GM19452 (cell line): Measurements from ENCODE around the gene STRN4.

ENCODE experiments used
- ATAC-seq: cut with Tn5 transposase; IDR thresholded peaks from one replicate; pipeline ENCODE4 v1.9.1; 2021; ENCODE audit not compliant: unreplicated experiment

STRN4 gene

DNA sequence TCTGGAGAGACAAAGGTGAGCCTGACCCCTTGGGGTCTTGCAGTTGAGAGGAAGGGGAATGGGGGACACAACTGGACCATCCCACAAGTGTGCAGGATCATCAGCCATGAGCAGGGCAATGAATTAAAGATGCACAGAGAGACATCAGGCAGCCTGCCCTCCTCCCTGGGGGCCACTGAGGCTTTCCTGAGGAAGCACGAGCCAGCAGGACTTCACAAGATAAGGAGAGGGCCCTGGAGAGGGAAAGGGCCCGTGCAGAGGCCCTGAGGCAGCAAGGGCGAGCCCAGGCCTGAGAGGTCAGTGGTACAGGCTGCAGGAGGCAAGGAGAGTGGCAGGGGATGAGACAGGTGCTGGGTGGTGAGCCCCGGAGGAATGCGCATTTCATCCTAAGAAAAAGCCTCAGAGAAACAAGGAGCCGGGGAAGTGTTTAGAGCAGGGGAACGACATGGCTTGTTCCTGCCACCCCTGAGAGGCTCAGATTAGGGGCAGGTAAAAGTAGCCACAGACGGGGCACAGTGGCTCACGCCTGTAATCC, 20.3 kb downstream of the STRN4 start:
- ATAC-seq = no peak

DNA sequence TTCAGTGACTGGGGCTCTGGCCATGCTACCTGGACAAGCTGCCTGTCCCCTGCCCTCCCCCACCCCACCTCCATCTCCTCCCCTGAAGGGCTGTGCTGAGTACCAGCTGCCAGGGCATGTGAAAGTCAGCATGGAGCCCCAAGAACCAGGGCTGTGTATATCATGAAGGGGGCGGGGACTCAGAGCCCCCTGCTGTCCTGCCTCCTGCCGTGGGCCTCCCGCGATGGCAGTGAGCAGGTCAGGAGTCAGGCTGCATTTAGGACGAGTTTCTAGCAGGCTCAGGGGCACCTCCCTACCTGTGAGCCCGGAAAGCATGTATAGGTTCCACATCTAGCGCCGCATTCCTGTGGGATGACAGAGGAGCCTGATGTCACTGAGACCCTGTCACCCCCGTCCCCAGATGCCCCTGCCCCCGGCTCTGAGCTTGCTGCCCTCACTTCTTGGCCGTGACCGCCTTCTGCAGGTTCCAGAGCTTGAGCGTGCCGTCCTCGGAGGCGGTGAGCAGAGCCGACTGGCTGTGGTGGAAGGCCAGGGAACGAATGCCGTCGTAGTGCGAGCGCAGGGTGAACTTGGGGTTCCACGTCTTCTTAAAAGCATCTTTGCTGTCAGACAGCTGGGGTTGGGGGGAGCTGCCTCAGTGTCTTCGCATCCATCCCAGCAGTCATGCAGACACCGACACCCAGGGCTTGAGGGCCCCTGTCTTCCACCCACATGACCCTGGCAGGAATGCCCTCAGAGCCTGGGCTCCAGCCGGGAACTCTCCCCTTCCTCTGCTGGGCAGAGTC, 21.0 kb downstream of the STRN4 start:
- ATAC-seq = no peak

DNA sequence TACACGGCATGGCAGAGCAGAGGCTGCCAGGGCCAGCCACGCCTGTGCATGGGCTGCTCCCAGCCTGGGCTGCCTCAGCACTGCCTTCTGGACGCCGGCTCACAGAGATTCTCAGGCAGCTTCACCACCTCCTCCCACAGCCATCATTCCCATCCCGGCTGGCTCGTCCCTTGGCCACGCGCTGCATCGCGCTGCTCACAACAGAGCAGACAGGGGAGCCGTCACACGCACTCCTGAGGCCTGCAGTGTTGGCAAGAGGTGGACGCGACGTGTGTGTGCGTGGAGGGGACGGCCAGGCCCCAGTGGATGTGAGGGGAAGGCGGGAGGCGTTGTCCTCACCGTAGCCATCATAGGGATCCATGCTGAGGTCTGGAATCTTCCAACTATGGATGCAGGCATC, 21.8 kb downstream of the STRN4 start:
- ATAC-seq = no peak

DNA sequence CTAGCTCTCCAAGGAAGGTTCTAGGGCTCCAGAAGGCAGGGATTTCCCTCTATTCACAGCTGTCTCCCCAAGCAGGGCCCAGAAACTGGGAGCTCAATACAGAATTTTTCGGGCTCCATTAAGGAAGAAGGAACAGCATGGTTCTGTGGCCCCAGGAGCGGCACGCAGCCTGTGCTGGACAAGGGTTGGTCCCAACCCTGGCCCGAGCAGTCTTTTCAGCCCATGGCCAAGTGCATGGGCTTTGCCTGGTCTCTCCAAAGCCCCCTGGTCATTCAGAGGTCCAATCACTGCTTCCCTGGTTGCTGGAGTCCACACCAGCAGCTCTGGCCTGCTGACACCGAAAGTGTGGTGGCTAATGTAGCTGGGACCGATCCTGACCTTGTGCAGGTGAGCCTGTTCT, 22.8 kb downstream of the STRN4 start:
- ATAC-seq = no peak

DNA sequence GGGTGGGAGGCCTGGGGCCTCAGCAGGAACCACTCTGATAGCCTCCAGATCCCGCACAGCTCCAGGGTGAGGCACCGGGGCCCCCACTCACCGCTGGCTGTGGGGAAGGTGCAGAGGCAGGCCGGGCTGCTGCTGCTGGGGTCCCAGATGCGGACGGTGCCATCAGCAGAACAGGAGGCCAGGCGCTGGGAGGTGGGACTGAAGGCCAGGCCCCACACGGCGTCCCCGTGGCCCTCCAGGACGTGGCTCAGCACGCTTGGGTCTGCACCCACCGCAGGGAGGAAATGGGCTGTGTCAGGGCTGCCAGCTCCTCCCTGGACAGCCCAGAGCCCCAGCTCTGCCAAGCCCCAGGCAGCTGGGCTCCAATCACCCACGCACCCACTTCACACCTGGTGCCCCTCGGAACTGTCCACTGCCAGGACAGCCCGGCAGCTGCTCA, 23.2 kb downstream of the STRN4 start:
- no peak for ATAC-seq

DNA sequence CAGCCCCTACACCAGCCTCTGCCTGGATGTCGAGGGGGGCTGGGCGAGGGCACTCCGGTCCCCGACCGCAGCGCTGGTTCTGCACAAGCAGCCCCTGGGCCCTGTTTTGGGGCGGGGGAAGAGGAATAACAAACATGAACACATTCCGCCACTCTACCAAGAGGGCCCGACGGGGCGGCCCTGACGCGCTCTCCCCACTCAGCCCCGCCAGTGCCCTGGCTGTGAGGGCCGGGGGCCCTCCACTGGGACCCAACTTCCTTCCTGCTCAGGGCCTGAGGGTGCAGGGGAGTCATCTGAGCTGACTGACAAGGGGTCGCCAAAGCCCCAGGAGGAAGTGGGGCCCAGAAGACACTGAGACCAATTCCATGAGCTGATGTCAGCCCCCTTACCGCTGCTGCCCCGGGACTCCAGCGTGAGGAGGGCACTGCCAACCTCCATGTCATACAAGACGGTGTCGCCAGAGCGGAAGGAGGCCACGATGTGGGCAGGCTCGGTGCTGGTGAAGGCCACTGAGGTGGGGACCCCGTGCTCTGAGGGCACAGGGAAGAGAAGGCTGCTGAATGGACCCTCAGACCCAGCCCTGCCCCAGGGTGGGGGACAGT, 23.7 kb downstream of the STRN4 start:
- no peak for ATAC-seq

DNA sequence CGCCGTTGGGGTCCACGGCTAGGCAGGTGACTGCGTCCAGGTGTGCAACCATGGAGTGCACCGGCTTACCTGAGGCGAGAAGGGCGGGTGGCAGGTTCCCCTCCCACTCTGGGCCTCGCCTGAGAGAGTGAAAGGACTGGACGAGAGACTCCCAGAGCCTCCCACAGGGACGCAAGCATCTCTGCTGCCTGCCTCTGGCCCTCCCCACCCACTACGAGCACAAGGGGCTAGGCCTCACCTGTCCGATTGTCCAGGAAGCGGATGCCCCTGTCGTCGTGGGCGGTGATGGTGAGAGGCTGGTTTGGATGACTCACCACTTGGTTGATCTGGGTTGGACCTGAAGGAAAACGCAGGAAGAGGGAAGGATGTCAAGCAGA, 24.3 kb downstream of the STRN4 start:
- no peak for ATAC-seq

DNA sequence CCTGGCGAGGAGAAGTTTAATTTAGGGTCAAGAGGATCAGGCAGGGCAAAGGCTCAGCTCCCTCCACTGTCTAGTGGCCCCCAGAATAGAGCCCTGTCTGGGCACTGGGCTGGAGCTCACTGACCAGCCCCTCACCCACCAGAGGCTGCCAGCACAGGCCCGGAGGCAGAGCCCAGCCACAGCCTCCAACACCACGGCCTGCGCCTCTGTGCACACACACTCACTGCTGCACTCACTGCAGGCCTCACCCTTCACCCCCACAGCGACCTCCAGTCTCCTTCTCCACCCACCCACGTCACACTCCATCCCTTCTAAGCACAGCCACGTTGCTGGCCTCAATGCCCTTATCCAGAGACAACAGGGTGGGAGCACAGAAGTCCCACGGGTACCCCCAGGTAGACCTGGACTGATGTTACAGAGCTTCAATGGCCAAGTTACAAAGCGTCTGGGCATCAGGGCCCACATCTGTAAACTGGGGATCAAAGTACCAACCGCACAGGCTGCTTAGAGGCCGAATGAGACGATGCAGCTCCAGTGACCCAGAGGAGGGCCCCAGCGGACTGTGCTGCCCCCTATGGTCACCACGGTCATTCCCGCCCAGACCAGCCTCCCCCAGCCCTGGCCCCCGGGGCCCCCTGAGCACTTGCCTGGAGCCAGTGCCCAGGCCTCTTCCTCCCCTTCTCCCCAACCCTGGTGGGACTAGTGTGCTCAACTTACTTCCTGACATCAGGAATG, 24.8 kb downstream of the STRN4 start:
- ATAC-seq = no peak

DNA sequence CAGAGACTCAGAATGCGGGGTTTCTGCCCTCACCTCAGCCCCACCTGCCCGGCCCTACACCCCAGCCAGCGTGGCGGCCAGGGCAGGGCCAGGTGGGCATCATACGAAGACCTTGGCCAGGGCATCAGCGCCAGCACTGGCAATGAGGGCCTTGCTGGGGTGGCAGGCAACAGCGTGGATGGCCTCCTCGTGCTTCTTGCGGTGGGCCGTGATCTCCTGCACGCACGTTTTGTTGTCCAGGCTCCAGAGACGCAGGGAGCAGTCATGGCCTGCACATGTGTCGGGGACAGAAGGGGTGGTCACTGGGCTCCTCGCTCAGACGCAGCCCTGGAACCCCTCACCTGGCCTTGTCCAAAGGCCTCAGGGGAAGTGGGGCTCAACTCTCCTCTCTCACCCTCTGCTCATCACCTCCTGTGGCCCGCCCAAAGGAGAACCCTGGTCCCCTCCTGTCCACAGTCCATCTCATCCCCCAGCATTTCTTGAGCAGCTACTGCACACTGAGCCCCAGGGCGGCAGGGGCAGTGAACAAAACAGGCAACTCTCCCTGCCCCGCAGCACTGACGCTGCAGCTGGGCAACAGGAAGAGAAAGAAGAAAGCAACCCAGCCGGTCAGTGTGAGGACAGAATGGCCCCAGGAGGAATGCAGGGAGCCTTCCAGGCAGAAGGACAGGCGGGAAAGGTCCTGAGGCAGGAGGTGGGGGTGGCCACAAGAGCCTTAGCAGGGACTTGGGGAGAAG, 25.6 kb downstream of the STRN4 start:
- no peak for ATAC-seq

DNA sequence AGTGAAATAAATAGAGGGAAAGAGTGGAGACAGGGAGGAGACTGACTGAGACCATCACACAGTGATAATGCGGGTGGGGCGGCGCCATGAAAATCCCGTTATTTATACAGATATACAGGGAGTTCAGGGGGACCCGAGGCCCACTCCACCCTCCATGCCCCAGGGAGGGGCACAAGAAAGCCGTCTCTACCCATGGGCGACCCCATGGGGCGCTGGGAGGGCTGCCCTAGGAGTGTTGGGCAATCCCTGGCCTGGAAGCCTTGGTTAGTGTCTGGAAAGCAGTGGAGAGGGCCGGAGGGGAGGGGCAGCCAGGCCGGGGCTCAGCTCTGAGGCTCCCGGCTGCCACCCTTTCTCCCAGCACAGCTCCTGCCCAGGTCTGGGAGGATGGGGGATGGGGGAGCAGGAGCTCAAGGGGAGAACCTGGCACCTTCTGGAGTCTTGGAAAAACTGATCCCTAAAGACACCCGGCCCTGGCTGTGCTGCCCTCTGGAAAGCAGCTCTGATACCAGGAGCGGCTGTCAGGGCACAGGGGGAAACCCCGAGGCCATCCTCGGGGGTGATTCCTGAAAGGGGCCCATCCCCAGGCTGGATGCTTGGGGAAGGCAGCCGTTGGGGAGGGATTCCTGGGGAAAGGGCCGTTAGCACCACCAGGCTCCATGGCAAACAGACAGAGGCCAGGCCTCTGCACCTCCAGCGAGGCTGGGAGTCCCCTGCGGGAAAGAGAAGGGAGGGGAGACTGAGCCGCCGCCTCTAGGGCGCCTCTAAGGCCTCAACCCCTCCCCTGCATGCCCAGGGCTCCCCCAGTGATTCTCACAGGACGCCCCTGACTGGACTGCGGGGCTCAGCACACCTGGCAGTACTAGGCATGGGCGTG, 26.4 kb downstream of the STRN4 start:
- no peak for ATAC-seq

DNA sequence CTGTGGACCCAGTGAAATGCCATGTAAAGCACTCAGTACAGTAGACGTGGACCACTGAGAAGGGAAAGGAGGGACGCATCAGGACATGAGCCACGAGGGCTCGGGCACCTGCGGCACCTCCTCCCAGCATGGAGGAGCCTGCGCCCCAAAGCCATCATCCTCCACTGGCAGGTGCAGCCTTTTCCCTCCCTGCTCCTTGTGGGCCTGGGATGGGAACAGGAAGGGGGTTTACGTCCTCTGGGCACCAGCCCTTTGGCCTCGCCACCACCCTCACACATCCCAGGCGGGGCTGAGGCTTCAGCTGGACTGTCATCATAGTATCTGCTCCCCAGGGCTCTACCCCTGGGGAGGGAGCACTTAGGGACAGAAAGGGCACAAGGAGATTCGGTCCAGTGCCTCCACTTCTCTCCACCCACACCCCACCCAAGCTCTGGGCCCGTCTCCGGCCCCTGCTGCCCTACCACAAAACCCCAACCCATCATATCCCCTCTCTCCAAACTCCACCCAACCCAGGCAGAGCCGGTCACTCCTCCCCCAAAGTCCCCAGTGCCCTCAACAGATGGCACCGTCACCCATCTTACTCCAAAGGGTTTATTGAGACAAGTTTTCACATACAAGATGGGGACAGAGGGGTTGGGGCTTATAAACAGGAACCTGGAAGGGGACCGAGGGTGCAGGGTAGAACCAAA, 27.2 kb downstream of the STRN4 start:
- no peak for ATAC-seq

DNA sequence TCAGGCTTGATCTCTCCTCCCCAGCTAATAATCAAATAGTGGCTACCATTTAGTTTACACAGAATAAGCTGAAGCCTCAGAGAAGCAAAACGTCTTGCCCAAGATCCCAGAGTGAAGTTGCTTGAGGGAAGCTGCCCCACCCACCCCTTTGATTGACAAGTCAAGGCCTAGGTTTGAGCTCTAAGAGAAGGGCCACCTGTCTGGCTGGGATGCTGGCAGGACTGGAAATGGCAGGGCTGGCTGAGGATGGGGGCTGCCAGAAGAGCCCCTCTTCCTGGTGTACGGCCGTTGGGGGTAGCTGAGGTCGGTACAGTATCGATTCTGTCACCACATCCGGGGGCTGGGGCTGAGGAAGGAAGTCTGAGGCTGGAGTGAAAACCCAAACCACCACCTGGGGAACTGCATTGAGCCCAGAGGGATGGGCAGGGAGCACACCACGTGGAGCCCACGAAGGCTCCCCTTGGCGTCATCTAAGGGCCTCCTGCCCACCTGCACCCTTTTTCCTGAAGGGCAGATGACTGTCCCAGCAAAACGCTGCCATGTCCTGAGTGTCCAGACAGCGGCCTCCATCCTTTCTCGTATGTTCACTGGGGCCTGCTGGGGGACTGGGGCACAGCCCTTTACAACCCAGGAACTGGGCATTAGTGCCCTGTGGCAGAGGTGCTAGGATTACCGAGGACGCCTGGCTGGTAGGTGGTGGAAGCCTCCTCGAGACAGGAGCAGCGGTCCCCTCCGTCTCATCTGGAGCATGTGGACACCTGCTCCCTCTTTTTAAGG, 27.9 kb downstream of the STRN4 start:
- no peak for ATAC-seq

DNA sequence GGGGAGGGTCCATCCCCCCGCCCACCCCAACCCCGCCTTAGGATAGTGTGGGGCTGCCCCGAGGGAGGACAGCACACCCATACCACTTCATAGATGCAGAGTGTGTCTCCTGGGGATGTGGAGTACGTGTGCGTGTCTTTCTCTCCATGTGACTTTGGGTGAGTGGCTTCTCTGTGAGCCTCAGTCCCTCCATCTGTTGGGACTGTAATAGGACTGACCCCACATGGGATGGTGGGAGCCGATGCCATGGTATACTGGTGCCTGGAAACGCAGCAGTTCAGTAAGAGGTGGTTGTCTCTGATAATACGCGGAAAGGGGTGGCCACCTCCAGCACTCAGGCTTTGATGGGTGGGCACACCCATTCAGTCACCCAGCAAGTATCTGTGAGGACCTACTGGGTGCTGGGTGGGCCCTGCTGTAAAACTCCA, 28.5 kb downstream of the STRN4 start:
- ATAC-seq = no peak

DNA sequence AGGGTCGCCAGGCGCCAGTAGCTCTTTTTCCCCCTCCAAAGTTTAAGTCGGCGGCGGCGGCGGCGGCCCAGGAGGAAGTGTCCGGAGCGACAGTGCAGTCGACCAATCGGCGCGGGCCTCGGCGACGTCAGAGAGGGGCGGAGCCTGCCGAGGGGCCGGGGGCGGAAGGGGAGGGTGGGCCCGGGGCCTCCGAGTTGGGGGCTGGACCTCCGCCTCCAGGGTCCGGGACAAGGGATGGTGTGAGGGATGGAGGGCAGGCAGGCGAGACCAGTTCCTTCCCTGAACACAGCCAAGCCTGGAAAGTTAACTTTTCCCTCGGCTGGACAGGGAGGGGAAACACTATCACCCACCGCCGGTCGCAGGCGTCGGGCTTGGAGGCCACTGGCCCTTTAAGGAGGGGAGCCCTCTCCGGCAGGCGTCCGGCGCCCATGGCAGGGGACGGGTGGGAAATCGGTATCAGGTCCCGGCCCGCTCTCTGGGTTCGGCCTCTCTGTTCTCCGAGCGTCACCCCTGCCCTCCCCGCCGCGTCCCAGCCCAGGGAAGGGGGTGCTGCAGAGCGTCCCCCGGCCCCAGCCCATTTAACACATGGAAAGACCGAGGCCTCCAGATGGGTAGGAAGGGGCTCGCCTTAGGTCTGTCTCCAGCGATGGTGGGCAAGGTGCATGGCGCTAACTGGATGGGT, 29.1 kb downstream of the STRN4 start, which contains the start of gene PRKD2:
TSS of gene PRKD2 (minus strand) at position 81 of the 682 bp plus-strand sequence. CDS start 744 bp downstream, outside the sequence.
- no peak for ATAC-seq

DNA sequence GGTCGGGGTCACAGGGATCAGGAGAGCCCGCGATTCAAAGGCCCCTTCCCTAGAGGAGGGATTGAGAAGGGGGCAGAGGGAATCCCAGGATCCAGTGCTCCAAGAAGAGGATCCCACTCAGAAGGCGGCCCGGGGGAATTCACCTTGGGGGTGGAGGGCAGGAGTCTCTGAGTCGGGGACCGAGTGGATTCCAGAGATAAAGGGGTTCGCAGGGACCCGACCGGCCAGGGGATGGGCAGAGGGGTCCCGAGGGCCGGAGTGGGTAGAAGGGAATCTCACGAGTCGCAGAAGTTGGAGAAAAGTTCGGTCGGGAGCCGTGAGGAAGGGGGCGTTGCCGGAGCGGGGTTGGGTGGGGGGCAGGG, 29.6 kb downstream of the STRN4 start:
- ATAC-seq = no peak

DNA sequence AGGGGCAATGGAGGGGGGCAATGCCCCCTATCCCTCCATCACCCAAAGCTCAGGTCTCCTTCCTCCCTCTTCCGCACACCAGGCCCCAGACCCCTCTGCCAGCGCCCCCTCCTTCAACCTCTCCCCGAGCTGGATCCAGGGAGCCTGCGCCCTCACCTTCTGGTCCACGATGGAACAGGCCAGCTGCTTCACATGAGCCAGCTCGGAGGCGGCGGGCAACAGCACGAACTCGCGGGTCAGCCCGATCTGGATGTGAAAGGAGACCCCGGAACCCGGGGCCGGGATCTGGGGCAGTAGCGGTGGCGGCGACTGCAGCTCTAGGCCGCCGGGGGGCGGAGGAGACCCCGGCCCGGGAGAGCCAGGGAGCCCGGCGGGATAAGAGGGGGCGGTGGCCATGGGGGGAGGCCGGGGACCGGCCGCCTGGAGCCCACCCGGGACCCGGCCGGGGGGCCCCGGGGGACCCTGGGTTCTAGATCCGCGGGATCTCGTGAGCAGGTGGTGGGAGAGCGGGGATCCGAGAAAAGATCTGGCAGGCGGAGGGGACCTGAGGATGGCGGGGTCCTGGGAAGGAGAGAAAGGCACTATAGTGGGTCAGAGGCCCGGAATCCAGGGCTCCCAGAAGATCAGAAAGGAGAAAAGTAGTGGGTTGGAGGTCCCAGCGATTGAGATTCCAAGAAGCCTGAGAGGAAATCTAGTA, 30.1 kb downstream of the STRN4 start:
- no peak for ATAC-seq

DNA sequence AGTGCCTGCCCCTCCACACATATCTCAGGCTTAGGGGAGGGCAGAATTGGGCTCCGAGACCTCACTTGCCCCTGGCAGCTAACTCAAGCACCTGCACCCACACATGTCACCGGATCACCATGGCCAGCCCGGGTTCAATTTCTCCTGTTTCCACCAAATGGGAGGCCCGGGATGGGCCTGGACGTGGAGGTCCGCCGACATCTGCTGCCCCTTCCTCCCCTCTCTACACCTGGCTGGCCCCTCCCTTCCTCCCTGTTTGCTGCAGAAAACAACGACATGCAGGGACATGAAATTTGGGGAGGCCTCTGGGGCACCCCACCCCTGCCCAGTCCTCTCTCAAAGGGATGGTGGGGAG, 30.7 kb downstream of the STRN4 start:
- no peak for ATAC-seq
